NCI-H226 (cell line): ENCODE results near the gene TRIM71.
"Not testable (repeated sequence)": the region's sequence is repeated elsewhere in the genome, so short reads cannot be mapped to it uniquely, and the experiment has no call there.

Experiments
- DNase-seq: peaks from one replicate; pipeline ENCODE4 v3.0.0-alpha.2; 2015

The TRIM71 gene

DNA sequence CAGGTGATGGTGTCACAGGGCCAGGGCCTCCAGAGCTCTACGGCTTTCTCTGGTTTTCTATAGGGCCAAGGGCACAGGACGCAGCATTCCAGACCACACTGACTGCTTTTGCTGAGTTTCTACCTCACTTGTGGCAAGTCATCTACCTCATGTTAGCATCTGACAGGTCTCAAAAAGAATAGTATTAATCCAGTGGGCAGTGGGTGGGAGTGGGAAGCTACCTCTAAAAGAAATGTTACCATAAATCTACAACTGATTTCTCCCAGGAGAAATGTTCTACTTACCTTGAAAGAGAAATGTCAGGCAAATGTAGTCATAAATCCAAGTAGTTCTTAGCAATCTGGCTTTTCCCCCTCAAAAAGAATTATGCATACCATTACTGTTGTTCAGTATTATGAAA lies 77.9 kb downstream of the TRIM71 start:
- no peak for DNase-seq

DNA sequence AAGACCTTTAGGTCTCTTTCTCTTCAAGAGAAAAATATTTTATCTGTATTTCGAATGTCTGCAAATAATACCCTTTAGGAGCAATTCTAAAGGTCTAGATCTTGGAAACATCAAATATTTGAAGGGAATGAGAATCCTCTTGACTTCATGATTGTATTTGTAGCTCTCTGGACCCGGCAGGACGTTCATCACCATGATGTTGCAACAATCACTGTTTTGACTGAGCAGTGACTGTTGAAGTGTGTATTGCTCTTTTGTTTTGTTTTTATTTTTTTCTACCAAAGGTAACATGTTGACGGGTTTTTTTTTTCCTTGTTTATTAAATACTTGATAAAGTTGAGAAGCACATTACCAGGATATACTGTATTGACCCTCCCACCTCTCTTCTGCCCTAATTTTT lies 78.3 kb downstream of the TRIM71 start:
- DNase-seq, result no peak

DNA sequence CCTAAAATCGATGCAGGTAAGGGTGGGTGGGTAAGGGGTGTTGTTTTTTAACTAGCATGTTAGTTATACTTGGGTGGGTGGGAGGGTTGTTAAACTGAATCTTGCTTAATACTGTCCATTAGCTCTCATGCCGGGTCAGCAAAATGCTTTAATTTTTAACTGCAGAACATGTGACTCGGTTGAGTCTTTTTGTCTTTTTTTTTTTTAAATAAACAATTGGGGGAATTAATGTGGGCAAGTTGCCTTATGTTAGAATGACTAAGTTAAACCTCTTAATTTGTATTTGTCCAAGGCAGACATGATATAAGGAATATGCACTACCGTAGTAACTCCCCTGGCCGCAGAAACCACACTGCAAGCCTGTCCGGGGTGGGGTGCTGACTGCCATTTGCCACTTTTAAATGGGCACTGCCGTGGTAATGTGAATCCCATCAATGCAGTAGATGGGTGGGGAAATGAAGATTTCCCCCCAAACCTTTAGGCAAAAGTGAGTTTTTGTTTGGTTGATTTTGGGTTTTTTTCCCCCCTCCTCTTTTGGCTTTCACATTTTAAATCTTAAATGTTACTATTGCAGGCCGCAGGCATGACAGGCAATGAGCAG lies 79.3 kb downstream of the TRIM71 start:
- no peak for DNase-seq

DNA sequence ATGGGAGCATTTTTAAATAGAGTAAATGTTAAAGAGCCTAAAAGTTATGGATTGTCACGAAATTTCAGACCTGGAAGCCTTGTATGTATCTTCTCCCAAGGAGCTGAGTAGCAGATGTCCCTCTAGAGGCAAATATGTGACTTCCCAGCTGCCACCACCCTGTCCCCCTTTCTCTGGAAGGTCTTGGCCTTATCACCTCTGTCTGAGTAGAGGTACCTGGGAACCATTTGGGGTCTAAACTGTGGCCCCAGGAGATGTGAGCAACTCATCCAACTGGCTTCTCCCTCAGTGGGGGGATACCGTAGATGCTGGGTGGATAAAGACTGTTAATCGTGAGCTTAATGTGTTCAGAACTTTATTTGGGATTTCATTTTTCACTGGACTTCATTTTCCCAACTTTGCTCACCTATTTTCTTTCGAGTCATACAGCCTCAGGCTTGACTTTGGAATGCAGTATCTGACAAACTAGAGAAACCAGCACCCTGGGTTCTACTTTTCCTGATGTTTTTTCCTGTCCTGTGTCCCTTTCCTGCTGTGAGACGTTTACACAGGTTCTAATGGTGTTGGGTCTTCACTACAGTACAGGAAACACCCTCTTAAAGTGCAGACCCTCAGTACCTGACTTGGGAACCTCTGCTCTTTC lies 80.3 kb downstream of the TRIM71 start:
- DNase-seq, result no peak

DNA sequence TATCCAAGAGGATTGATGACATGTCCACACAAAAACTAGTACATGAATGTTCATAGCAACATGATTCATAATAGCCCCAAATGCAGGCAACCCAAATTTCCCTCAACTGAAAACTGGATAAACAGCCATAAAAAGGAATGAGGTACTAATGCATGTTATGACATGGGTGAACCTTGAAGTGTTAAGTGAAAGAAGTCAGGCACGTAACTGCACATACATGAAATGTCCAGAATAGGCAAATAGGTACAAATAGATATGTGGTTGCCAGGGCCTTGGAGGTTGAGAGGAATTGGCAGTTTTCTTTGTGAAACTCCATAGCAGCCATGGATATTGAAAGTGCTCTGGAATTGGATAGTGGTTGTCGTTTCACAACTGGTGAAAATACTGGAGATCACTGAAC lies 81.5 kb downstream of the TRIM71 start:
- DNase-seq, result no peak

DNA sequence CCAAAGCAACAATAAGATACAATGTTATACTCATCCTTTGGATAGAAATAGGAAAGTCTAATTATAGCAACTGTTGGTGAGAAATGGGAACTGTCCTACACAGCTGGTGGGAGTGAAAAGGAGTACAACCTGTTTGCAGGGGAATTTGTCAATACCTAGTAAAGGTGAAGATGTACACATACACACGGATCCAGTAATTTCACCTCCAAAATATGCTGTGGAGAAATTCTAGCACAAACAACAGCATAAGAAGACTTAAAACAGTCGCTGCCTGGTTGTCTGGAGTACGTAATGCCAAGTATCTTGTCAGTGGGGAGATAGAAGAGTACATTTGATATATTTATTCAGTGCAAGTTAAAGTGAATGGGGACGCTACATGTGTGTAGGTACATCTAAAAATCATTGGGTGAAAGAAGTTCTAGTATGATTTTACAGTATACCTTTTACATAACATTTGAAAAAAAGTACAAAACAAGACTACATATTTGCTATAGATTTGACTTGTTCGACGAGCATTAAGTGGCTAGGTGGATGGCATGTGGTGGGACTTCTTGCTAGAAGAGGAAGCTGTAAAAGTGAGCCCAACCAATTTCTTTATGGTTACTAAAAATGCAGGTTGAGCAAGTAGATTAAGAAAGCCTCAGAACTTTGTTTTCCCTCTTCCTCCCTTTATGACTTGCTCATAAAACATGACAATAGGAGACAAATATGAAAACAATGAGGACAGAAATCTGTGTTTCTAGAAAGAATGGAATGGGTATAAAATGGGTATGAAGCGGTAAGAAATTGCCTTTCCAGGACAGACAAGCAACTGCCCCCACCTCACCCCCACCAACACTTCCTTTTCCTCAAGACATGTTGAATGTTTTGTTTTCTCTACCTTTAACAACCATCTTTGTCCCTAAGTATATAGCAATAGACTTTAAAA lies 83.5 kb downstream of the TRIM71 start:
- DNase-seq, result no peak

DNA sequence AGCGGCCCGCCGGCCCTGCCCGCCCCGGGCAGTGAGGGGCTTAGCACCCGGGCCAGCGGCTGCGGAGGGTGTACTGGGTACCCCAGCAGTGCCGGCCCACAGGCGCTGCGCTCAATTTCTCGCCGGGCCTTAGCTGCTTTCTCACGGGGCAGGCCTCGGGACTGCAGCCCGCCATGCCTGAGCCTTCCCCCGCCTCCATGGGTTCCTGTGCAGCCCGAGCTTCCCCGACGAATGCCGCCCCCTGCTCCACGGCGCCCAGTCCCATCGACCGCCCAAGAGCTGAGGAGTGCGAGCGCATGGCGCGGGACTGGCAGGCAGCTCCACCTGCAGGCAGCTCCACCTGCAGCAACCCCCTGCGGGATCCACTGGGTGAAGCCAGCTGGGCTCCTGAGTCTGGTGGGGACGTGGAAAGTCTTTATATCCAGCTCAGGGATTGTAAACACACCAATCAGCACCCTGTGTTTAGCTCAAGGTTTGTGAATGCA lies 85.1 kb downstream of the TRIM71 start:
- DNase-seq, result not testable (repeated sequence)

DNA sequence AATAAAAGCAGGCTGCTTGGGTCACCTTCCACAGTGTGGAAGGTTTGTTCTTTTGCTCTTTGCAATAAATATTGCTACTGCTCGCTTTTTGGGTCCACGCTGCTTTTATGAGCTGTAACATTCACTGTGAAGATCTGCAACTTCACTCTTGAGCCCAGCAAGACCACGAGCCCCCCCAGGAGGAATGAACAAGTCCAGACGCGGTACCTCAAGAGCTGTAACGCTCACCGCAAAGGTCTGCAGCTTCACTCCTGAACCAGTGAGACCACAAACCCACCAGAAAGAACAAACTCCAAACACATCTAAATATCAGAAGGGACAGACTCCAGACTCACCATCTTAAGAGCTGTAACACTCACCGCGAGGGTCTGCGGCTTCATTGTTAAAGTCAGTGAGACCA lies 86.2 kb downstream of the TRIM71 start:
- DNase-seq, result no peak

DNA sequence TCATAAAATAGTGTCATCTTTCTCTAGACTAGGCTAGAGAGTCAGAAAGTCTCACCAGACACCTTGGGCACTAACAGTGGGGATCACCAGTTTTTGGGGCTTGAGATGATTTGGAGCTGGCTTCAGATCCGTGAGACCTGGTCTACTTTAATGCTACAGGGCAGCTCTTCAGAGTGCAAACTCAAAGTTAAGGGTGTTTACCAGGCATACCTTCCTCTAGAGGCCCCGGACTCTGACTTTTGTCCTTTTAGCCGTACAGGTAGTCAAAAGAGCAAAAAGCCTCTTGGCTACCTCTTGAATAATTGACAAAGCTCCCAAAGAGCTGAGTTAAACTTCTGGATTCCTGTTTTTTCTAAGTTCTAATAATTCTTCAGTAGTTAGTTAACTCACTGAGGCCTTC lies 92.2 kb downstream of the TRIM71 start:
- no peak for DNase-seq

DNA sequence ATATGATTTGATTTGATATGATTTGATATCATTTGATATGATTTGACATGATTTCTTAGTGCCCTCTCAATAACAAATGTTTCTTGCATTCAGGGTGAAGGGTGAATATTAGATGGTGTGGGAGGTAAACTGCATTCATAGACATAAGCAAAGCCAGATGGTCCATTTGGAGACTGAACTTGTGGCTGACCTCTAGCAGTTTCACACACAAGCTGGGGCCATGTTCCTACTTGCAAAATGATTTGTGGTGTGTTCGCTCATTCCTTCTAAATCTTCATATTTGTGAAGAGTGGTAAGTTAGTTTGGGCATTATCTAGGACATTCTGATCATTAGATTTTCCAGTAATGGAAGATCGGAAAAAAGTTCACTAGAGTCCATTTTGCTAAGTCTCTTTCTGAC lies 93.2 kb downstream of the TRIM71 start:
- DNase-seq, result no peak

DNA sequence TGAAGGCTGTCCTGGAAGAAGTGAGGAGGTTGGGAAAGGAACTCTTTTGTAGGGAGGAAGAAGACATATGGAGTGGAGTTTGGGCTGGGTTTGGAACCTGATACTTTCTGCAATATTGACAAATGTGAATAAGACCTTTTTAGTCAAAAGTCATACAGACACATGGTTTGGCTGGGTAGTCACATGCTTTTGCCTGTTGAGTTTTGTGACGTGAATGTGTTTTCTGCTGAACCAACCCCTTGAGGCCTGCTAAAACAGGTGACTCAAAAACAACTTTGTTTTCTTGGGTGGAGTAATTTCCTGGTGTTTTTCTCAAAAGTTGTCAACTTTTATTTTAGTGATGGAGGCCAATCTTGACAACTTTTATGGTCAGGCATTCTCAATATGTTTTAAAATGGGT lies 94.2 kb downstream of the TRIM71 start:
- no peak for DNase-seq

DNA sequence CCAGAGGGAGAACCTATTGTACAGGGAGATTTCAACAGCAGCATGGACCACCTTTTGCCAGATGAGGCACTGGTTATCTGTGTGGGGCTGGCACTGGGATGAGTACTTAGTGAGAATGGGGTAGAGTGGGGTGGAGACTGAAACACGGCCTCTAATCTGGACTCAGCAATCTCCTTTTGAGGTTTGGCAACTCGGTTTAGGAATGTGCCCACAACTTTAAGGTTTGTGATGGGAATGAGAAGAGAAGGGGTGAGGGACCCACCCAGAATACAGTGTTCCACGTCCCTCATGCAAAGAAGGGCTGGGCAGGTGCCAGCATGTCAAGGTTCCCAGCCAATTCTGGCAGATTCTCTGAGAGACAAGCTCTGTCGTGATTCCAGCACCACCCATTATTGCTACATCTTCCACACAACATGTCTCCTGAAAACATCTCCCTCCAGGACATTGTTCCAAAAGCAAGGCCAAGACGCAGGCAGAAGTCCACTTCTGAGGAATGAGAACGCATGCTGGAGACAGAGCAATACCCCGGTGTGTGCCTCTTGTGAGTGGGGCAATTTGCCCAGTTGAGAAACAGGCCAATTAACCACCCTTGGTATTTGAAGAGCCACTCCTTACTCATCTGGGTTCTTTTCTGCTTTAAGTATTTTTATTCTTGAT lies 96.1 kb downstream of the TRIM71 start:
- peak; percentile 51 for DNase-seq

DNA sequence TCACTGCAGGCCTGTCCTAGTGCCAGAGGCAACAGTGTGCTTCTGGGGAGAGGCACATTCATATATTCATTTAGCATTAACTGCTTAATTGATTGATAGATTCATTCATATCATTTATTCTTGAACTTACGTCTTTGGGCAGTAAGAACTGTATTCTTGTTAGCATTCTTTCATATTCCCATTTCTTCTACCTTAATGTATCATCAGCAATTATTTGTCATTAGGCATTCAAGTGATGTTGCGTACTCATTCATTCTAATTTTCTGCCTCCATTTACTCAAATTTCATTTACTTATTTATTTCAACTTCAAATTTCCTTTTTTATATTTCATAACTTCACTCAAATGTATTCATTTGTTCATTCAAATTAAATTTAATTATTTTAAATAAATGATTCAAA lies 102.1 kb downstream of the TRIM71 start:
- DNase-seq, result no peak

DNA sequence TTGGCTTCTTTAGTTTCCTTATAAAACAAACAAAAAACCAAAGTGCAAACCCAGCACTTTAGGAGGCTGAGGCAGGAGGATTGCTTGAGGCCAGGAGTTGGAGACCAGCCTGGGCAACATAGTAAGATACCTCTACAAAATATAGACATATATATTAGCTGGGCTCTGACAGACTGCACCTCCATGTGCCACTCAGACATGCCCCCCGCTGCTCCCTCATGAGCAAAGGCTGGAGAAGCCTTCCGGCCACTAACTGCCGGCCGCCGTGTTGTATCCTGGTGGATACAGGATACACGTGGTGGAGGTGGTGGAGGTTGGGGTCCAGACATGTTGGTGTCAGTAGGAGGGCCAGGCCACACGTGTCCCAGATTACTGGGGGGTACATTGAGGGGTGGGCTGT lies 104.3 kb downstream of the TRIM71 start:
- DNase-seq, result no peak

DNA sequence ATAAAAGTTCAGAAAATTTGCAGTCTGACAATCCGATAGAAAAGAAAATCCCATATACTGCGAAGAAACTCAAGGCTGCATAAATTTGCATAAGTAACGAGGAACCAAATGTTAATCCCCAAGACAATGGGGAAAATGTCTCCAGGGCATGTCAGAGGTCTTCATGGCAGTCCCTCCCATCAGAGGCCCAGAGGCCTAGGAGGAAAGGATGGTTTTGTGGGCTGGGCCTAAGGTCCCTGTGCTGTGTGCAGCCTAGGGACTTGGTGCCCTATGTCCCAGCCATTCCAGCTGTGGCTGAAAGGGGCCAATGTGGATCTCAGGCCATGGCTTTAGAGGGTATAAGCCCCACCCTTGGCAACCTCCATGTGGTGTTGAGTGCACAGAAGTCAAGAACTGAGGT lies 112.4 kb downstream of the TRIM71 start:
- no peak for DNase-seq

DNA sequence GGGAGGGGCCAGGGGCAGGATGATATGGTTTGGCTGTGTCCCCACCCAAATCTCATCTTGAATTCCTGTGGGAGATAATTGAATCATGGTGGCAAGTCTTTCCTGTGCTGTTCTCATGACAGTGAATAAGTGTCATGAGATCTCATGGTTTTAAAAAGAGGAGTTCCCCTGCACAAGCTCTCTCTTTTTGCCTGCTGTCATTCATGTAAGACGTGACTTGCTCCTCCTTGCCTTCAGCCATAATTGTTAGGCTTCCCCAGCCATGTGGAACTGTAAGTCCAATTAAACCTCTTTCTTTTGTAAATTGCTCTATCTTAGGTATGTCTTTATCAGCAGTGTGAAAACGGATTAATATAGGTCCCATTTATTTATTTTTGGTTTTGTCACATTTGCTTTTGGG lies 113.5 kb downstream of the TRIM71 start:
- DNase-seq, result not testable (repeated sequence)

DNA sequence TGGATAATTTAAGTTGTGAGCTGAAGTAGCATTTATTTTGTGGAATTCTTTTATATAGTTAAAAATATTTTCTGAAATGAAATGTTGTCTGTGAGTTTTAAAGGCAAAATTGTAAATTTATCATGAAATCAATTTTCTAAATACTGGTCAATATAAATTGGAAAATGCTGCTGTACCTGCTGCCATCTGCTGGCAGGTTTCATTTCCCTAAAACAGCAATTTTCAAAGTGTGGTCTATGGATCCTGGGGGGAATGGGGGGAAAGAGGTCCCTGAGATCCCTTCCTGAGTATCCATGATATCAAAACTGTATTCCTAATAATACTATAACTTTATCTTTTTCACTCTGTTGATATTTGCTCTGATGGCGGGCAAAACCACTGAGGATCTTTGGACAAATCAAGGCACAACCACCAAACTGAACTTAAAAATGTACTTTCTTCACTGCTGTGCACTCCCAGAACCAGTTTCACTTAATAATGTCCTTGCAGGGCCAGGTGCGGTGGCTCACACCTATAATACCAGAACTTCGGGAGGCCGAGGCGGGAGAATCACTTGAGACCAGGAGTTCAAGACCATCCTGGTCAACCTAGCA lies 116.4 kb downstream of the TRIM71 start:
- DNase-seq, result no peak

DNA sequence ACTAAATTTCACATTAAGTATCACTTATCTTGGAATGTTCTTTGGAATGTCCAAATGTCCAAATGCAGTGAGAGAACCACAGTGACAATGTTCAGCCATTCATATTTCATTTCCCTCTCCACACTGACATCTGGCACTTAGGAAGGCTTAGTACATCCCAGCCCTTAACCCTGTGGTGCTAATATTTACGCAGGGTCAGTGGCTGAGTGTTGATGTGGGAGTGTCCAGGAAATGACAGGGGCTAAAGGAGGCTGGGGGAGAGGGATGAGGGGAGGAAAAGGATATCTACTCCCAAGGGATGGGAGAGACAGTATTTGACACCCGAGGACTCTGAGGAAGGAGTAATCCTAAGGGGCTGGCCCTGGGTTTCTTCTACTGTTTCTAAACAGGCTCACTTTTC lies 119.5 kb downstream of the TRIM71 start:
- no peak for DNase-seq

DNA sequence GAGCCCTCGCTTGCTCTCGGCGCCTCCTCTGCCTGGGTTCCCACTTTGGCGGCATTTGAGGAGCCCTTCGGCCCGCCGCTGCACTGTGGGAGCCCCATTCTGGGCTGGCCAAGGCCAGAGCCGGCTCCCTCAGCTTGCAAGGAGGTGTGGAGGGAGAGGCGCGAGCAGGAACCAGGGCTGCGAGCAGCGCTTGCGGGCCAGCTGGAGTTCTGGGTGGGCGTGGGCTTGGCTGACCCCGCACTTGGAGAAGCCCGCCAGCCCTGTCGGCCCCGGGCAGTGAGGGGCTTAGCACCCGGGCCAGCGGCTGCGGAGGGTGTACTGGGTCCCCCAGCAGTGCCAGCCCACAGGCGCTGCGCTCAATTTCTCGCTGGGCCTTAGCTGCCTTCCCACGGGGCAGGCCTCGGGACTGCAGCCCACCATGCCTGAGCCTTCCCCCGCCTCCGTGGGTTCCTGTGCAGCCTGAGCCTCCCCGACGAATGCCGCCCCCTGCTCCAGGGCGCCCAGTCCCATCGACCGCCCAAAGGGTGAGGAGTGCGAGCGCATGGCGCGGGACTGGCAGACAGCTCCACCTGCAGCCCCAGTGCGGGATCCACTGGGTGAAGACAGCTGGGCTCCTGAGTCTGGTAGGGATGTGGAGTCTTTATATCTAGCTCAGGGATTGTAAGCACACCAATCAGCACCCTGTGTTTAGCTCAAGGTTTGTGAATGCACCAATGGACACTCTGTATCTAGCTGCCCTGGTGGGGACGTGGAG lies 121.9 kb downstream of the TRIM71 start:
- DNase-seq, result not testable (repeated sequence)

DNA sequence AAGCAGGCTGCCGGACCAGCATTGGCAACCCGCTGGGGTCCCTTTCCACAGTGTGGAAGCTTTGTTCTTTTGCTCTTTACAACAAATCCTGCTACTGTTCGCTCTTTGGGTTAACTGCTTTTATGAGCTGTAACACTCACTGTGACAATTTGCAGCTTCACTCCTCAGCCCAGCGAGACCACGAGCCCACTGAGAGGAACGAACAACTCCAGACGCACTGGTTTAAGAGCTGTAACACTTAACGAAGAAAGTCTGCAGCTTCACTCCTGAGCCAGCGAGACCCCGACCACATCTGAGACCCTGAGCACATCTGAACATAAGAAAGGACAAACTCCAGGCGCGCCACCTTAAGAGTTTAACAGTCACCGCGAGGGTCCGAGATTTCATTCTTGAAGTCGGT lies 122.9 kb downstream of the TRIM71 start:
- DNase-seq, result no peak

DNA sequence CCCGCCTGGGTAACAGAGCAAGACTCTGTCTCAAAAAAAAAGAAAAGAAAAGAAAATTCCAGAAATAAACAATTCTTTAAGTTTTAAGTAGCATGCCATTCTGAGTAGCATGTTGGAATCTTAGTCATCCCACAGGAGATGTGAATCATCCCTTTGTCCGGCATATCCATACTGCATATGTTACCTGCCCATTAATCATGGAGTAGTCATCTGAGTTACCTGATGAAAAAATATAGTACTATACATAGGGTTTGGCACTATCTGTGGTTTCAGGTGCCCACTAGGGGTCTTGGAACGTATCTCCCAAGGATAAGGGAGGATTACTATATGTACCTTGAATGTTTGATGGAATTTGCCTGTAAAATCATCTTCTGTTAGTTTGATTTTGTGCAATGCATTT lies 127.3 kb downstream of the TRIM71 start:
- DNase-seq, result peak; percentile 42

DNA sequence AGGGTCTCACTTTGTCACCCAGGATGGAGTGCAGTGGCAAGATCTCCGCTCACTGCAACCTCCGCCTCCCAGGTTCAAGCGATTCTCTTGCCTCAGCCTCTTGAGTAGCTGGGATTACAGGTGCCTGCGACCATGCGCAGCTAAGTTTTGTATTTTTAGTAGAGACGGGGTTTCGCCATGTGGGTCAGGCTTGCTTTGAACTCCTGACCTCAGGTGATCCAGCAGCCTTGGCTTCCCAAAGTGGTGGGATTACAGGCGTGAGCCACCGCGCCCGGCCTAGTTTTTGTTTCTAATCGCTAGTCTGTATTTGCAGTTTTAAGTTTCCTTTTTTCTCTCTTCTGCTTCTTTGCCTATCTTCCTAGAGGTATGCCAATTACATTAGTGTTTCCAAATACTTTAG lies 127.8 kb downstream of the TRIM71 start:
- not testable (repeated sequence) for DNase-seq
